HG03066 (cell line): ENCODE results near the gene PPARA.

ENCODE experiments used
- ATAC-seq: cut with Tn5 transposase; IDR thresholded peaks from one replicate; pipeline ENCODE4 v1.9.1; 2021; ENCODE audit warnings: low read depth; ENCODE audit not compliant: unreplicated experiment

Gene PPARA

GRCh38 chr22:46286941-46287872 lies 136.9 kb downstream of the PPARA start:
- no peak for ATAC-seq

- peak; percentile 68 for ATAC-seq
Measured at GRCh38 chr22:46287873-46288751, 137.8 kb downstream of the PPARA start.

- no peak for ATAC-seq
Measured at GRCh38 chr22:46288846-46289243, 138.5 kb downstream of the PPARA start.

- no peak for ATAC-seq
Measured at GRCh38 chr22:46289244-46289891, 139.0 kb downstream of the PPARA start.

GRCh38 chr22:46290121-46290842 lies 140.0 kb downstream of the PPARA start:
- no peak for ATAC-seq

GRCh38 chr22:46290843-46291785 lies 140.8 kb downstream of the PPARA start:
- ATAC-seq = no peak

GRCh38 chr22:46292173-46292572 lies 141.8 kb downstream of the PPARA start:
- ATAC-seq = no peak

GRCh38 chr22:46292732-46293131 lies 142.4 kb downstream of the PPARA start:
- no peak for ATAC-seq
